ENCODE results near the gene SLC6A3. TPM values are rescaled to one million over a fixed set of nuclear protein-coding genes. Genes with fewer than 3 reads are reported as not detected.

SLC6A3 gene
- total RNA-seq, 1 donor from 2014 or later = not detected

GRCh38 chr5:1390861-1391600 is 54.2 kb downstream of the SLC6A3 start:
- H3K4me3 ChIP-seq (ENCODE audit: low read depth, low read length) = no peak overlapping the region
- DNase-seq (ENCODE audit: low read depth) = no peak
- no peak for TF ChIP-seq CTCF (conservative IDR thresholded peaks at IDR 0.05; ENCODE audit: low read depth, low read length)

DNA sequence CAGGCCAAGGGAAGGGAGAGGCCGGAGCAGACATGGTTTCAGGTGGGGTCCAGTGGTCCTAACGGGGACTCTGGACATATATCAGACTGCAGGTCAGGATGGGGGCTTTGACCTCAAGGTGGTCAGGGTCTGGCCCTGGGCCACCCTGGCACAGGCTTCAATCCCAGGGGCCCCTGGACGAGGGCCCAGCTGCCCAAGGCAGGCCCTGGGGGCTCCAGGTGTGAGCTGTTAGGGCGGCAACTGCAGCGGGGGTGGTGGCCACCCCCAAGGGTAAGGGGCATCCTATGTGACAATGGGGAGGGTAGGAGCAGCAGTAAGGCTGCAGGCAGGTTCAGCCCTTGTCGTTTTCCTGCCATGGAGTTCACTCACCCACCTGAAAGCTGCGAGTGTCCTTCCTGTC is 54.9 kb downstream of the SLC6A3 start:
- no peak for DNase-seq (ENCODE audit: low read depth)
- TF ChIP-seq CTCF (conservative IDR thresholded peaks at IDR 0.05; ENCODE audit: low read depth, low read length) = no peak
- H3K4me3 ChIP-seq (ENCODE audit: low read depth, low read length) = no peak overlapping the region

DNA sequence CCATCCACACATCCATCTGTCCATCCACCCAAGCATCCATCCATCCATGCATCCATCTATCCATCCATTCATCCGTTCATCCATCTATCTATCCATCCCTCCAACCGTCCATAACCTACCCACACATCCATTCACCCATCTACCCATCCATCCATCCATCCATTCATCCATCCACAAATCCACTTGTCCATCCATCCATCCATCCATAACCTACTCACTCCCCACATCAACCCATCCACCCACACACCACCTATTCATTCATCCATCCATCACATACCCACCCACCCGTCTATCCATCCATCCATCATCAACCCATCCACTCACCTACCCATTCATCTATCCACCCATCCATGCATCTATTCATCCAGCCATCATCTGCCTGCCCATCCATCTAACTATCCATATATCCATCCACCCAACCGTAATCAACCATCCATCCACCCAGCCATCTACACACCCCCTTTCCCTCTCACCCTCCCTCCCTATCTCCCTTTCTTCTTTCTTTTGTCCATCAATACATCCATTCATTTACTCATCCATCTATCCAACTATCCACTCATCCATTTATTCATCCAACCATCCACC is 56.8 kb downstream of the SLC6A3 start:
- no peak for TF ChIP-seq CTCF (conservative IDR thresholded peaks at IDR 0.05; ENCODE audit: low read depth, low read length)
- DNase-seq (ENCODE audit: low read depth) = no peak
- H3K4me3 ChIP-seq (ENCODE audit: low read depth, low read length) = no peak overlapping the region

DNA sequence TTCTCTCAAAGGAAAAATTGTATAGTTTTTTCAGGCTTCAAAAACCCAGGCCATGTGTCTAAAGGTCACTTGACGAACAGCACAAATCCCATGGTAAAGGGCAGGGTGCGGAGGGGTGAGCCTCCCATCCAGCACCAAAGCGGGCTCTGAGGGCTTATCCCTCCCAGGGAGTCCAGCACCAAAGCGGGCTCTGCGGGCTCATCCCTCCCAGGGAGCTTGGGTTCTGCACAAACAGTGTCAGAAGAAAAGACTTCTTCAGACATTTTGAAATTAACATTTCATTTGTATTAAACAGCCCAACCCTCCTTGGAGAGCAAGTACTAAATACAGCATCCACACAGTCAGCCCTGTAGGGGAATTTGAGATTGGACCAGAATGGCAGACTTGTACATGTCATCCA is 57.4 kb downstream of the SLC6A3 start:
- TF ChIP-seq CTCF (conservative IDR thresholded peaks at IDR 0.05; ENCODE audit: low read depth, low read length) = no peak
- no peak for DNase-seq (ENCODE audit: low read depth)
- H3K4me3 ChIP-seq (ENCODE audit: low read depth, low read length) = no peak overlapping the region

DNA sequence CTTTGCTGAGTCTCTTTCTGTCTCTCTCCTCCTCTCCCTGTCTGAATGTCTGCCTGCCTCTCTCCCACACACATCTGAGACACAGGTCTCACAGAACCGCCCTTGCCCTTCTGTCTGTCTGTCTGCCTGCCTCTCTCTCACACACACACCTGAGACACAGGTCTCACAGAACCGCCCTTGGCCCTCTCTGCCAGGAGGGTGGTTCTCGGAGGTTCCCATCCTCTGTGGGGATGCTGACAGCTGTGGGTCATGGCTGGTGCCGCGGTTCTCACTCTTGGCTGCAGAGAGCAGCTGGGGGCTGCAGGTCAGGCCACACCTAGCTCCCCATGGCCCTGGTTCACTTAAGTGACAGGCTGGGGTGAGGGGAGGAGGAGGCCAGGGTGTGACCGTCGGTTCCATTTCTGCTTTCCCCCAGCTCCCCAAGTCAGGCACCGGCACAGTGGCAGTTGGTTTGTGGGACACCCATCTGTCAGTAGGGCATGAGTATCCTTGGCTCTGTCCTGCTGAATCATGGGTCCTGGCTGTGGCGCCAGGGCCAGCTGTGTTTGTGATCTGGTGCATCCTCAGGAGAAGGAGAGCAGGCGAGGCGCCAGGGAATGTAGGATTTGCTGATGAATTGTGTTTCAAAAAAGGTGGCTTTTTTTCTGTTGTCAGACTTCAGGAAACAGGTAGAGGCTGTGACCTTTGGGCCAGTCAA is 58.0 kb downstream of the SLC6A3 start:
- no peak for DNase-seq (ENCODE audit: low read depth)
- no peak for TF ChIP-seq CTCF (conservative IDR thresholded peaks at IDR 0.05; ENCODE audit: low read depth, low read length)

GRCh38 chr5:1386274-1386717 is 58.9 kb downstream of the SLC6A3 start:
- TF ChIP-seq CTCF (conservative IDR thresholded peaks at IDR 0.05; ENCODE audit: low read depth, low read length) = no peak
- no peak for DNase-seq (ENCODE audit: low read depth)
- peak overlapping the region; percentile 65 for H3K4me3 ChIP-seq (ENCODE audit: low read depth, low read length)

More for the DNA sequence above, 58.0 kb downstream of the SLC6A3 start:
- no peak overlapping the region for H3K4me3 ChIP-seq (ENCODE audit: low read depth, low read length)
